OCI-LY1 (cell line): ENCODE results near the gene SERINC5.

Source experiments
- H2AFZ ChIP-seq: fragments of 200-600 bp; sonication (generic), shearing (Covaris generic); 2 replicates; pipeline ENCODE4 v1.6.0; 2014; ENCODE audit warnings: antibody characterized with exemption, mild to moderate bottlenecking, low read length
- H3F3A ChIP-seq: fragments of 200-600 bp; sonication (generic), shearing (Covaris generic); 2 replicates; pipeline ENCODE4 v1.6.0; 2014; ENCODE audit warnings: mild to moderate bottlenecking, antibody characterized with exemption, low read length, moderate library complexity; ENCODE audit not compliant: insufficient read depth
- H3K27ac ChIP-seq: fragments of 200-600 bp; sonication (generic); 2 replicates; pipeline ENCODE4 v1.5.1; 2014; ENCODE audit warnings: low read length, mixed run types, mild to moderate bottlenecking, low read depth; ENCODE audit not compliant: poor library complexity, severe bottlenecking
- H3K27me3 ChIP-seq: fragments of 200-600 bp; sonication (generic); 2 replicates; pipeline ENCODE4 v1.6.0; 2014; ENCODE audit warnings: antibody characterized with exemption, mild to moderate bottlenecking, low read length, moderate library complexity; ENCODE audit not compliant: insufficient read depth
- H3K36me3 ChIP-seq: fragments of 200-600 bp; sonication (generic); 2 replicates; pipeline ENCODE4 v1.6.1; 2014; ENCODE audit warnings: mild to moderate bottlenecking, antibody characterized with exemption, low read length, moderate library complexity, mixed read lengths; ENCODE audit not compliant: insufficient read depth
- H3K4me1 ChIP-seq: fragments of 200-600 bp; sonication (generic); 2 replicates; pipeline ENCODE4 v1.5.1; 2014; ENCODE audit warnings: mild to moderate bottlenecking, low read length, moderate library complexity; ENCODE audit not compliant: insufficient read depth, severe bottlenecking
- H3K4me2 ChIP-seq: fragments of 200-600 bp; sonication (generic), shearing (Covaris generic); 2 replicates; pipeline ENCODE4 v1.6.1; 2014; ENCODE audit warnings: low read length
- H3K4me3 ChIP-seq: fragments of 200-600 bp; sonication (generic); 2 replicates; pipeline ENCODE4 v1.5.1; 2014; ENCODE audit warnings: low read length, low read depth, mild to moderate bottlenecking, mixed read lengths; ENCODE audit not compliant: poor library complexity, severe bottlenecking
- H3K79me2 ChIP-seq: fragments of 200-600 bp; shearing (Covaris generic); 2 replicates; pipeline ENCODE4 v1.6.1; 2016; ENCODE audit warnings: mixed run types, low read length, mixed read lengths; ENCODE audit not compliant: insufficient read depth
- H3K9ac ChIP-seq: fragments of 200-600 bp; sonication (generic), shearing (Covaris generic); 2 replicates; pipeline ENCODE4 v1.6.1; 2014; ENCODE audit warnings: mild to moderate bottlenecking, low read length, mixed read lengths
- H3K9me2 ChIP-seq: fragments of 200-600 bp; sonication (generic), shearing (Covaris generic); 2 replicates; pipeline ENCODE4 v1.6.1; 2014; ENCODE audit warnings: low read depth, mild to moderate bottlenecking, low read length, mixed read lengths
- H3K9me3 ChIP-seq: fragments of 200-600 bp; shearing (Covaris generic); 2 replicates; pipeline ENCODE4 v1.6.1; 2014; ENCODE audit warnings: low read length, mixed read lengths
- H4K20me1 ChIP-seq: fragments of 200-600 bp; sonication (generic), shearing (Covaris generic); 2 replicates; pipeline ENCODE4 v1.6.0; 2016; ENCODE audit warnings: mild to moderate bottlenecking, low read length; ENCODE audit not compliant: insufficient read depth
- CTCF ChIP-seq: fragments of 200-600 bp; sonication (generic), shearing (Covaris generic); IDR thresholded peaks from 2 replicates; pipeline ENCODE4 v1.5.1; 2017; ENCODE audit warnings: mild to moderate bottlenecking, antibody characterized with exemption, low read length, moderate library complexity, mixed read lengths
- EZH2 ChIP-seq: fragments of 200-600 bp; sonication (generic), shearing (Covaris generic); IDR thresholded peaks from 2 replicates; pipeline ENCODE4 v1.8.0; 2017; ENCODE audit warnings: borderline replicate concordance, mixed run types, mild to moderate bottlenecking, antibody characterized with exemption, low read length, moderate library complexity, mixed read lengths

SERINC5 gene

GRCh38 chr5:80069251-80069800 is 186.5 kb downstream of the SERINC5 start:
- H2AFZ ChIP-seq: no peak overlapping the region
- H3K27ac ChIP-seq: no peak overlapping the region
- no peak overlapping the region for H3K4me3 ChIP-seq

DNA sequence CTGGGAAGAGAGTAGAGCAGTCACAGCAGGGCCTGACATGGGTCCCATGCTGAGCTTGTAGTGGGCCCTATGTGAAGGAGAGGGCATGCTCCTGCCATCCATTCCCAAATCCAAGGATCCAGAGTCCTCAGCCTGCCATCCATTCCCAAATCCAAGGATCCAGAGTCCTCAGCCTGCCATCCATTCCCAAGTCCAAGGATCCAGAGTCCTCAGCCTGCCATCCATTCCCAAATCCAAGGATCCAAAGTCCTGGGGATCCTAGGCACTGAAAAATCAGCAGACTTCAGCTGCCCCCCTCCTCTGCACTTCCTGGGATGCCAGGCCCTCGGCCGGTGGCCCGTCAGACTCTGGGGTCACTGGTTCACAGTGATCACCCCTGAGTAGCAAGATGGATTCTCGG is 187.1 kb downstream of the SERINC5 start:
- H4K20me1 ChIP-seq: no peaks in the 10 kb centered on the region
- H3F3A ChIP-seq: no peaks in the 10 kb centered on the region
- H3K27ac ChIP-seq: no peak overlapping the region
- no peaks in the 10 kb centered on the region for H3K9me3 ChIP-seq
- no peaks in the 10 kb centered on the region for H3K79me2 ChIP-seq
- H3K4me1 ChIP-seq: no peaks in the 10 kb centered on the region
- H2AFZ ChIP-seq: no peak overlapping the region
- no peak overlapping the region for H3K9ac ChIP-seq
- TF ChIP-seq CTCF (no peak), EZH2 (no peak)
- no peaks in the 10 kb centered on the region; the same call in 1 of the 2 replicates for H3K27me3 ChIP-seq
- H3K4me2 ChIP-seq: no peak overlapping the region
- no peaks in the 10 kb centered on the region for H3K36me3 ChIP-seq
- H3K4me3 ChIP-seq: no peak overlapping the region
- H3K9me2 ChIP-seq: no peaks in the 10 kb centered on the region

More at GRCh38 chr5:80069251-80069800, 186.5 kb downstream of the SERINC5 start:
- H3K36me3 ChIP-seq: no peaks in the 10 kb centered on the region
- TF ChIP-seq CTCF (no peak), EZH2 (no peak)
- H3K4me1 ChIP-seq: no peaks in the 10 kb centered on the region
- no peak overlapping the region for H3K4me2 ChIP-seq
- no peak overlapping the region for H3K9ac ChIP-seq
- no peaks in the 10 kb centered on the region; the same call in 1 of the 2 replicates for H3K27me3 ChIP-seq
- no peaks in the 10 kb centered on the region for H3K9me3 ChIP-seq
- no peaks in the 10 kb centered on the region for H3K79me2 ChIP-seq
- no peaks in the 10 kb centered on the region for H4K20me1 ChIP-seq
- no peaks in the 10 kb centered on the region for H3F3A ChIP-seq
- H3K9me2 ChIP-seq: no peaks in the 10 kb centered on the region

DNA sequence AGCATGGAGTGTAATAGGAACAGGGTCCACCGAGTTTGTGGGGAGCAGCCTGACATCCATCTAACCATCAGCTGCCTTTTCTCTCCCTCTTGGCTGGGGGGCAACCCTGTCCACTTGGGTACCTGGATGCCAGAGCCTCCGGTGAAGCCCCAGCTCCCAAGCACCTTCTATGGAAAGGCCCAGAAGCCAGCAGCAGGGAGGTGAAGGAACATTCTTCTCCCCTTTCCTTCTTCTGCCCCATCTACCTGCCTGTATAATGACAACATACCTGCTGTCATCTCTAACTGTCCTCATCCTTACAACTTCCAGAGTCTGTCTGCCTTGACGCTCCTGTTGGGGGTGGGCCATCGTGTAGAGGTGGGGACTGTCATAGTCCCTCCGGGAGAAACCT is 187.6 kb downstream of the SERINC5 start:
- Histone ChIP-seq H3K9me2 (no peaks in the 10 kb centered on the region), H3K79me2 (no peaks in the 10 kb centered on the region), H4K20me1 (no peaks in the 10 kb centered on the region), H2AFZ (no peak overlapping the region), H3K9ac (no peak overlapping the region), H3K4me3 (no peak overlapping the region), H3K27me3 (no peaks in the 10 kb centered on the region; the same call in 1 of the 2 replicates), H3K27ac (no peak overlapping the region), H3K9me3 (no peaks in the 10 kb centered on the region), H3K4me2 (no peak overlapping the region), H3K4me1 (no peaks in the 10 kb centered on the region), H3K36me3 (no peaks in the 10 kb centered on the region), H3F3A (no peaks in the 10 kb centered on the region)
- TF ChIP-seq CTCF (no peak), EZH2 (no peak)
